Nucleus accumbens (tissue), 56 donors: Measurements from ENCODE around the gene GFOD1.

ENCODE experiments used
- DNase-seq, 56 donors: peaks; one replicate each; lab custom pipeline; 2025; lab: John Stamatoyannopoulos, UW

The GFOD1 gene

DNA sequence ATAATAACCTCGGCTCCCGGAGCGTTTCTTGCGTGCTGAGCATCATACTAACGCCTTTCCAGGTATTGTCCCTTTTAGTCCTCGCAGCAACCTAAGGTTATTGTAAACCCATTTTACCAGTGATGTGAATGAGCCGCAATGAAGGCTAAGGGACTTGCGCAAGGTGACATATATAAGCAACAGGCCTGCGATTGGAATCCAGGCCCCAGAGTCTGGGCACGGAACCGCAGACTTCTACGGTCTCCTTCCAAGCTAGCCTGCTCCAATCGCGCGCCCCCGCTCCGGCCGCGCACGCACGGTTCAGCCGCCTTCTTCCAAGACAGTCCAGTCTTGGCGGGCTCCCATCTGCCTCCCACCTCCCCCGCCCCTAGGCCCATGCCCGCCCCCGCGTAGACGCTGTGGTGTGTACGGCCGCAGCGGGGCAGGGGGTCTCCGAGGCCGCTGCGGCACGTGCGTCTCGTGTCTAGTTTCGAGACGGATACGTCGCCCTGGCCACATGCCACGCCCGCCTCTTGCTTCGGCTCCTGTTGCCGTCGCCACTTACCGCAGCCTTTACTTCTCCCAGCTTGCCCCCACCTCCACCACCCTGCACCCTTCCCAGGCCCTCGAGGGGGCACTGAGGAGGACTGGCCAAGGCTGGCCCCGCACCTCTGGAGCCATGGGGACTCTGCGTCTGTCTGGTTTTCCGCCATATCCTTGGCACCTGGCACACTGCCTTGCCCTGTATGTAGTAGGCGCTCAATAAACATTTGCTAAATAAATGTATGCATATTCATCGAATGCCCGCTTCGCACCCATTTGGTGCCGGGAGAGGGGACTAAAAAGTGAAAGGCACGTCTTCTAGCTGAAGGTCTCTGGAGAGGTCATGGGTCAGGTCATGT lies 855 bp upstream of the GFOD1 start:
- DNase-seq = peak in 18 of 56 donors; percentile 19 to 72 (median 46)

DNA sequence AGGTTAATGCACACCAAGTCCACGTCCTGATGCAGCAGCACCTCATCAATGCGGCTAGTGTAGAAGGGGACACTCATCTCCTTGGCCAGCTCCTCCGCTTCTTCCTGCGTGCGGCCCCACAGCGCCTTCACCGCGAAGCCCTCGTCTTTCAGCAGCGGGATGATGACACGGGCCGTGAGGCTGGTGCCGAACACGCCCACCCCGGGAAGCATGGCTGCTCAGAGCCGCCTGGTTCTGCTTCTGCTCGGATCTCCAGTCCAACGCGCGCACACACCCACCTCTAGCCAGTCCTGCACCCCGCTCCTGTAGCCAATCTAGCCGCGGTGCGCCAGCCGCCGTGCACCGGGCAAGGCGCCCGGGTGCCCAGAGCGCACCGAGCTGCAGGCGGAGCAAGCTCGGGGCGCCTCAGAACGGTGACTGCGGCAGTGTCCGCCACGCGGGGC lies 700 bp downstream of the GFOD1 start:
- DNase-seq = peak in 41 of 56 donors; percentile 13 to 73 (median 49)

DNA sequence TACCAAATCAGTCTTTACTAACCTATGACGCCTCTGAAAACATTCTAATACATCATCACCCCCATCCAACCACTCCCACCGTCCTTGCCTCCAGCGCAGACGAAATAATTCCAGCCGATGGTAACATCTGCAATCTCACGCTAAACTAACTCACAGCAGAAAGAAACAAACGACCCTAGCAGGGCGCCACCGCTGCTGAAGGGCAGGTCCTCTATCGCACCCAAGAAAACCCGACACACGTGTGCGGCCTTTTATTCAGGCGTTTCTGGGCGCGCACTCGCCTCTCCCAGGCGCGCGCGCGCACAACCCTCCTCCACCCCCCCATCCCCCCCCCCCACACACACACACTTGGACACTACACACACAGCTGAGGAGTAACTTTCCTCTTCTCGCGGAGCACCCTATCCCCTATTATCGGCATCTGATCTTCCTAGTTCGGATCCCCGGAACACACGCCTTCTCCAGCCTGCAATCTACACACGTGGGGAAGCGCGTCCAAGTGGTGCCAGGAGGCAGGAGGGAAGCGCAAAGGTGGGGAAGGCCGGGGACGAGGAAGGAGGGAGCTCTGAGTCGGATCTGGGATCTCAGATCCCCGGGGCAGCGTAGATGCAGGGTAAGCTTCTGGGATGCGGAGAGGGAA lies 1.4 kb downstream of the GFOD1 start:
- peak in 42 of 56 donors; percentile 13 to 75 (median 42) for DNase-seq

DNA sequence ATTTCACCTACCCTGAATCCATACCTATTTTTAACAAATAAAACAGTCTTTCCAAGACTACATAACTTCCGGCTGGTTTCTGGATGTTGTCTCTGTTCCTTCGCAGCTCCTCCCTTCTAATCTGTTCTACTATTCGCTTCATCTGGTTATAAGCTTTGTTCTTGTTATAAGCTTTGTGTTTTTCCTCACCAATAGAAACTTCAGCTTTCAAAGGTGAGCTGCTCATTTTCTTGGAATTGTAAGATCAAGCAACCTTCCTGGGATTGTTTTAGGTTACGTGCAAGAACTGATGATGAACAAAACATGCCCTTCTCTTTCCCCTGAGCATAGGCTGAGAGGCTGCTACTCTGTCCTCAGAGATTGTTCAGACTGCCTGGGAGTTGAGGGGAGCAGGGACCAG lies 2.1 kb downstream of the GFOD1 start:
- no peak for DNase-seq

DNA sequence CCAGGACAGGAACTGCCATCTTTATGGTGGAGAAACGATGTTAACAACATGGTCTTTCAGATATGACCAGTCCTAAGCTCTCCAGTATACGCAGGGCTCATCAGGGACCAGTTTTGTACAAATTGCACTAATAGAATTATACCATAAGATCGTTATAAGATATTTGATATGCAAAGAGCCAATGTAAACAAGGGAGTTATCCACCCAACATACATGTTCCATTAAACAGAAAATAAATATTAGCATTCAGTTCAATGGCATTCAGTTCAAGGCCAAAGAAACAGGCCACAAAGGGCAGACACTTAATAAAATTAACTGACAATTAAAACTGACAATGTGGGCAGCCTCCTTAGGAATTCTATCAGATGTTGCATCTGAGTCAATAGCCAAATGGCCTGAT lies 2.6 kb downstream of the GFOD1 start:
- no peak for DNase-seq

DNA sequence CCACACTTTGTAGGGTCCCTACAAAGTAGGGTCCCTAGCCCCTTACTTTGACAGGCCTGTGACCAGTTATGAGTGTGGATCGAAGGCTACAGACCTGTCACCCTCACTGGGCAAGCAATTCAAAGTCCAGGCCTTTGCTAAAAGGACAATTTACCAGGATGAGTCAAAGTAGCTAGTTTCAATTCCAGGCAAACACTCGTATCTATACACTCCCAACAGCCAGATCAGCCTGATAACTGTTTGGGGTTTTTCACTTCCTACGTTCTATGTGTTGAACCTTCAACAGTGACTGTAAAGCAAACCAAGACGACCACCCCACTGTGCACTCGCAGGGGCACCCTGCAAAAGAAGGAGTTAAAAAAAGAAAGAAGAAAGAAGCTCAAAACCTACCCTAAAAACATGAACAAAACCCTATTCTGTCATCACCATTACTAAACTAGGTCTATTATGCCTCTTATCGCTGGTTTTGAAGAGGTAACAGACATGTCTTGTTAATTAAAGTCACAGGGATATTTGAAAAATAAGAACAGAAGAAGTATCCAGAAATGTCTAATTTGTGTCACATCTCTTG lies 3.2 kb downstream of the GFOD1 start:
- DNase-seq = no peak

DNA sequence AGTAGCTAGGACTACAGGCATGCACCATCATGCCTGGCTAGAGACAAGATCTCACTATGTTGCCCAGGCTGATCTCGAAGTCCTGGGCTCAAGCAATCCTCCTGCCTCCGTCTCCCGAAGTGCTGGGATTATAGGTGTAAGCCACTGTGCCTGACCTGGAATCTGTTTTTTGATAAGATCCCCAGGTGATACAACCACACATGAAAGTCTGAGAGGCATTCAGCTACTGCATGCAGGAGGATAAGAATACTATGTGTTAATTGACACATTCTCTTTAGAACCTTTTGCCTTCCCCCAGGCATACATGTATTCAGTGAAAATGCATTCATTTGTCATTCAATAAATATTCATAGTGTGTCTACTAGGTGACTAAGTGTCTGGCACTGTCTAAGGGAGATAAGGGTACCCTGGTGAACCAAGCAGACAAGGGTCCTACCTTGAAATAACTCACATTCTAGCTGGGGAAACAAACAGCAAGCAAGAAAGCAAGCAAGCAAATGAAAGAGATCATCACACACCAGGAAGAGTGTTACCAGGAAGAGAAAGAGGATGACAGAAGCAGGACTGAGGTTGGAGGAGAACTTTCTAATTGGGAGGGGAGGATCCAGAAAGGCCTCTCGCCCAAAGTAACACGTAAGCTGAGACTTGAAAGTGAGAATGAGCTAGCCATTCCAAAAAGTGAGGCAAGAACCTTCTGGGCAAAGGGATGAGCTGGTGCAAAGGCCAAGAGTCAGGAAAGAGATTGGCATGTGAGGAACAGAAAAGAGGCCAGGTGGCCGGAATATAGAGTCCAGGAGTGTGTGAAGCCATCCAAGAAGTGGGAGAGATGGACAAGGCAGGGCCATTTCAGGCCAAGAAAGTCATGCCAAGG lies 6.5 kb downstream of the GFOD1 start:
- no peak for DNase-seq

DNA sequence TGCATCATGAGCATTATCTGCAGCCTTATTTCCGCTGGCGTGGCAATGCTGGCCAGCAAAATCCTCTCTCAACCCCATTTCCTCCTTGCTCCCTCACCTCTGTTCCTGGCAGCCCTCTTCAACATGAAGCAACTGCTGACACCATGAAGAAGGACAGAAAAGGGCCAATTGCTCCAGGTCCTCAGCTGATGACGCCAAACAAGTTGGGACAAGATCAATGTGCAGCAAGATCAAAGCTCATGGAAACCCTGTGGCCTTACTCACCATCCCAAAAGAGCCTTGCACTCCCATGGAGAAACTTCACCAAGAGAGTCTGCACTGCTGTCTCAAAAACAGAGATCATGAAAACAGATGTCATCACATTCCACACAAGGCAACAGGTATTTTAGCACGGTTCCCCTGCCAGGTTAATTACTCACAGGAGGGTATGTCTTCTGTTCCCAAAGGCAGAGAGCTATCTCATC lies 7.4 kb downstream of the GFOD1 start:
- DNase-seq = no peak

DNA sequence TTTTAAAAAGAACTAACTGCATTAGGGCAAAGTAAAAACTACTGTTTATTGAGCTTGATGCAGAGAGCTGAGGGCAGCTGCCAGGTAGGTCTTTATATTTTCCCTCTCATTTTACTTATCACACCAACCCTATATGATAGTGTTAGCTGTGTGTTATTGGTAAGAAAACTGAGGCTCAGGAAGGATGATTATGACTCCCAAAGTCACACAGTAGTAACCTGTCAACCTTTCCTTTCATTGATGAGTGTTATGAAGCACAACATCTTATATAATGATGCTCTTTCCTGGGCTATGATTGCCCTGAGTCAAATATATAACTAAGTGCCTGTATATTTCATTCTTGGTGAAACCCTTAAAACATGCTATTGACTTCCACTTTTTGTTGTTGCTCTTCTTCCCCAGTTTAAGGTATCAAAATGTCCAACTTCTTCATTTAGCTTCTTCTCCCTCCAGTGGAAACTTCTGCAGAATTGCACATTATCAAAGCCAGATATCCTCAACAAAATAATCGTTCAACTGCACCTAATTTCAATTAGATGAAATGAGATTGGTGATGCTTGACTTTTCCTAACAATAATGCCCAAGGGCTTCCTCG lies 8.1 kb downstream of the GFOD1 start:
- DNase-seq = no peak

DNA sequence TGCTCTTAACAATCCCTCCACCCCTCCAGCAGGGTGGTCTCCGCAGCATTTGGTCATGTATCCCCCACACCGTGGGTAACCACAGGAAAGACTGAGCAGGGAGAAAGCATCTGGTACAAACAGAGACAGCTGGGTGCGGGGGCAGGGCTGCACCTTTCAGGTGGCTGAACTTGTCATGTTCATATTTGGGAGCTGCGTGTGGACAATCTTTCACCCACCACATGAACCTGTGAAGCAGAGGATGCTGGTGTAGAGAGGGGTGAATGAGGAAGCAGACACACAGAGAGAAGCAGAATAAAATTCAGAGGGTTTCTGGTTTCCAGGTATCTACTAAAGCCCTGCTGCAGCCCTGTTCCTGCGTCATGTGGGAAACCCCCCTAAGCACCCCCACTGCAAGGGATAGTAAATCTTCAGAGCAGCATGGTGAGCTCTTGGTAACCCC lies 8.9 kb downstream of the GFOD1 start:
- DNase-seq = no peak

DNA sequence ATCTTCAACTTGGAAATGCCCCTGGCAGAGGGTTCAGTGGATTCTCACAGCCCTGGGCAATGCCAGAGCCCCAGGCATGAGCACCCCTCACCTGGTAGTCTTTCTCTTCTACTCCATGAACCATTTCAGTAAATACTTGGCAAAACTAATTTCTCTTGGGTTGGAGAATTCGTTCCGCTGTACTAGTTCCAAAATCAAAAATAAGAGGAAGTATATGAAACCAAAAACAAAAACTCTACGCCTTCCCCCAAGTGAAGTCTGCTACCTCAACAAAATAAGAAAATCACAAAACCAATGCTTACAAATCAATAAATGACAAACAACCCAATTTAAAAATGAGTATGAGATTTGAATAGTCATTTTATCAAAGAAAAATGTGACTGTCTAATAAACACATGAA lies 12.6 kb downstream of the GFOD1 start:
- no peak for DNase-seq

DNA sequence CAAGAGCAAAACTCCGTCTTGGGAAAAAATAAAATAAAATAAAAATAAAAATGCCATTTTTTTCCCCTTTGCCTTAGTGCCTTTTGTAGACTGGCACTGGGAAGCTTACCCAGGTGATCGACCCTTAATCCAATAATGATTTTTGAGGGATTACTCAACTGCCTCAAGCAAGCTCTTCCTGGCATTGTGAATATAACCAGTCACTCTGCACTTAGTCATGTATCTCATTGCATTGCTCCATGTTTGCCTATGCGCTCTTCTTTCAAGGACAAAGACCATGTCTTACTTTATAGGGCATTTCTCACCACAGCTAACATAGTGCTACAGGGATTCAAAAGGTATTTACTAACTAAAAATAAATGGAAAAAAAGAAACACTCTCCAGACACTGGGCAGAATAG lies 13.0 kb downstream of the GFOD1 start:
- DNase-seq = no peak

DNA sequence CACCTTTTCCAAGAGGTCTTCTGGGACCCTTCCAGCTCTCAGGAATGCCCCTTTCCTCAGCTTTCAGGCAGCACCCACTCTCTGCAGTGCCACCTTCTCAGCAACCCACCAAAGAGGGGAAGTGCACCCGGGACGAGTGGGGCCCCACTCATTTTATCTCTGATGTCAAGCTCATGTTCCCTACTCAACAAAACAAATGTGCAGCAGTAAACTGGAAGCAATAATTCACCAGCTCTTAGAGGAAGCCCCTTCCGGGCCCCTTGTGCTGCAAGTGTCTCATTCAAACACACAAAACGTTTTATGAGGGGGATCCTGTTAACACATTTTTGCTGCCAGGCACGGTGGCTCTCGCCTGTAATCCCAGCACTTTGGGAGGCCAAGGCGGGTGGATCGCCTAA lies 13.6 kb downstream of the GFOD1 start:
- DNase-seq = no peak

DNA sequence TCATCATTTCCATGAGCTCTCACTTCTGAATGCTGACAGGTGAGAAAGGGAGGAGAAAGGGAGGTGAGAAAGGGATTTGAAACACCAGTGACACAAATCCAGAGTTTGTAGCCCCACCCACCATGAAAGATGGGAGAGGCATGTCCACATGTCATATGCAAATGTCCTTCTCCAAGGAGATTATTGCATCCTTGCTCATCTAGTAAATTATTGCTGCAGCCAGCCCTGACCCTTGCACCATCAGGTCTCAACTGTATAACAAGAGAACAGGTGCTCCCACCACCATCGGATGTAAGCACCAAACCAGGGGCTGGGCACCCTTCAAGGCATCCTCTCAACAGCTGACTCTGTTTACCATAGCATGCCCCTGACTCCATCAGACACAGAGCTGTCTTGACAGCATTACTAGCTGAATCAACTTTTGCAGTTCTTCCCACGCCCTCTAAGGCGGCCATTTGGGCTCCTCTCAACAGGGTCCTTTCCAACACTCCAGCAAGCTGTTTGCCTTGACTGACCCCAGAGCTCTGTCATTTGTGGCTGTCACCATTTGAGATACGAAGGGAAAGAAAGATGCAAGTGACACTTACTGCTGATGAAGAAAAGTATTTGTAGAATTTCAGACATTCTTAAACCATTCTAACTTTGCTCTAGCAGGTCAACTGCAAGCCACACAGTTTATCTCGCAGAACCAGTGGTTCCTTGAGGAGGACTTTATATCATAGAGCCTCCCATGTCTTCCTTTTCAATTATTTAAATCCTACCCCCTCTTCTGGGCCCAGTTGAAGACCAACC lies 14.2 kb downstream of the GFOD1 start:
- no peak for DNase-seq

DNA sequence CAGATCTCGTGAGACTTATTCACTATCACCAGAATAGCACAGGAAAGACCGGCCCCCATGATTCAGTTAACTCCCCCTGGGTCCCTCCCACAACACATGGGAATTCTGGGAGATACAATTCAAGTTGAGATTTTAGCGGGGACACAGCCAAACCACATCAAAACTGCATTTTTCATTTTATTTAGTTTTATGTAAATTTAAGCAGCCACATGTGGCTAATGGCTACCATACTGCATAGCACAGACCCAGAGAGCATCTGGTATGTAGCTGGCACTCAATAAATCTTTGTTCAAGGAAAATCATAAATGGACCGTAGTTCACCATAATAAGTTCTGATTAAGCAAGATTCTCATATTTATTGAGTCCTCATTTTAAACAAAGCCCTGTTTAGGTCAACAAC lies 15.3 kb downstream of the GFOD1 start:
- no peak for DNase-seq

DNA sequence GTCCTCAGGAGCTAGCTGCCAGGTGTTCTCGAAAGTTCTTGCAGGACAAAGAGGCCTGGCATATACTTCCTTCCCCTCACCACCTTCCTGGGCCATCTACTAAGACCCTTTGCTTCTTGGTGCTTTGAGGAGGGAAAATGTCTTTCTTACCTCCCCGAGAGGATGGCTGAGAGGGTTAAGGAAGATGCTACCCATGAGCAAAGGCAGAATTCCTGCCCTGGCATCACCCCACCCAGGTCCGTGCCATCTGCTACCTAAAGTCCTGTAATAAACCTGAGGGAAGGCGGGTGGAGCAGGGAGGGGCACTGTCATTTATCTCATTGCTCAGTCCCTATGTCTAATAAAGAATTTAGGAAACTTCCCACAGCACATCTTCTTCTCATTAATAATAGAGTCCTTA lies 16.2 kb downstream of the GFOD1 start:
- DNase-seq = no peak

DNA sequence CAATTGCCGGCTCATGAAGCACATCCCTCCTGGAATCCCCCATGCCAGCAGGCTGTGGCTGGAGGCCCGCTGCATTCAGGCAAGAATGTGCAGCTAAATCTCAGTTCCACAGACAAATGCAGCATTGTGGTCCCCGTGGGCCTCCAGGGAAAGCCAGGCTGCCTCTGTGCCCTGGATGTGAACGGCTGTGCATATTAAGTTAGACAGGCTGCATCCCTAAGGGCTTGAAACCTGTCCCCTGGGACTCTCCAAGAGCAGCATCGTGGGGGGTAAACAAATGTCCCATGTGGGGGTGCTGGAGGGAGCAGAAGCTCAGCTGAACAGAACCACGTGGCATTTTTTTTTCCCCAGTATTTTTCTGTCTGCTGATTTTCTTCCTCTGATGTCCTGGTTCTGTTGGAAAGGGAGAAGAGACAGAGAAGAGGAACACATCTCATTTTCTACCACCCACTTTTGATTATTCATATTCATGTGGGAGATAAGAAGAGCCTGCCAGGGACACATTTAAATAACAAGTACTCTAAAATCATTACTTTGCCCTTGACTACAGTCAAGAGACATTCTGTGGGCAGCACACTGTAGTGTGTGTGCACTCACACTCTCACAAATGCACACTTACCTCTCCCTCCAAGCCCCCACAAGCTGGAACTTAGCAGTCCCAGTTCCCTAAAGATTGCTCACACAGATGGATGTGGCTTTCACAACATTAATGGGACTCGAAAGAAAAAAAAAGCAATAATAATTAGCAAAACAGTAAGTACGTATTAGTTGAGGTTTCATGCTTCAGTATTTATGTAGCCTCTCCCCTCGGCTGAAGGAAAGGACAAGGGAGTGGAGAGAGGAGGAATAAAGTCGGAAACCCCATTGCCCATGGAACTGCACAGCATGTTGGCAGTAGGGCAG lies 16.9 kb downstream of the GFOD1 start:
- peak in 50 of 56 donors; percentile 19 to 82 (median 63) for DNase-seq

DNA sequence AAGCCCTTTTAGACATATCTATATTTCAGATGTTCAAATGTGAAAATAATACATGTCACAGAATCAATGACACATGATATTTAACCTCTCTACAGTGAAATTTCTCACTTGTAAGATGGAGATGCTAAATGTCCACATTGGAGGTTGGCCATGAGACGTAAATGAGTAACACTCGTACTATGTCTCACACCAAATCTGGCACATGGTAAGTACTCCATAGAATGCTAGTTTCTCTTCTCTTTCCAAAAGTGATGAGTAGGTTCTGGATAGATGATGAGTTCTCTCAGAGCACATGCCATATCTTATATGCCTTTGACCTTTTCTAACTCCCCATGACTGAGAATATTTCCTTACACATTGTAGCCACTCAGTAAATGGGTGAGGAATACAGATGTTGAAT lies 17.7 kb downstream of the GFOD1 start:
- no peak for DNase-seq
